NCI-H1105 treated with DMSO at 0.1 percent for 48 hours (cell line): Measurements from ENCODE around the gene ZFC3H1.
"Not testable (repeated sequence)": the region's sequence is repeated elsewhere in the genome, so short reads cannot be mapped to it uniquely, and the experiment has no call there.

ENCODE experiments used
- DNase-seq: peaks from one replicate; lab custom pipeline; 2025; lab: John Stamatoyannopoulos, UW

ZFC3H1 gene, protein sequence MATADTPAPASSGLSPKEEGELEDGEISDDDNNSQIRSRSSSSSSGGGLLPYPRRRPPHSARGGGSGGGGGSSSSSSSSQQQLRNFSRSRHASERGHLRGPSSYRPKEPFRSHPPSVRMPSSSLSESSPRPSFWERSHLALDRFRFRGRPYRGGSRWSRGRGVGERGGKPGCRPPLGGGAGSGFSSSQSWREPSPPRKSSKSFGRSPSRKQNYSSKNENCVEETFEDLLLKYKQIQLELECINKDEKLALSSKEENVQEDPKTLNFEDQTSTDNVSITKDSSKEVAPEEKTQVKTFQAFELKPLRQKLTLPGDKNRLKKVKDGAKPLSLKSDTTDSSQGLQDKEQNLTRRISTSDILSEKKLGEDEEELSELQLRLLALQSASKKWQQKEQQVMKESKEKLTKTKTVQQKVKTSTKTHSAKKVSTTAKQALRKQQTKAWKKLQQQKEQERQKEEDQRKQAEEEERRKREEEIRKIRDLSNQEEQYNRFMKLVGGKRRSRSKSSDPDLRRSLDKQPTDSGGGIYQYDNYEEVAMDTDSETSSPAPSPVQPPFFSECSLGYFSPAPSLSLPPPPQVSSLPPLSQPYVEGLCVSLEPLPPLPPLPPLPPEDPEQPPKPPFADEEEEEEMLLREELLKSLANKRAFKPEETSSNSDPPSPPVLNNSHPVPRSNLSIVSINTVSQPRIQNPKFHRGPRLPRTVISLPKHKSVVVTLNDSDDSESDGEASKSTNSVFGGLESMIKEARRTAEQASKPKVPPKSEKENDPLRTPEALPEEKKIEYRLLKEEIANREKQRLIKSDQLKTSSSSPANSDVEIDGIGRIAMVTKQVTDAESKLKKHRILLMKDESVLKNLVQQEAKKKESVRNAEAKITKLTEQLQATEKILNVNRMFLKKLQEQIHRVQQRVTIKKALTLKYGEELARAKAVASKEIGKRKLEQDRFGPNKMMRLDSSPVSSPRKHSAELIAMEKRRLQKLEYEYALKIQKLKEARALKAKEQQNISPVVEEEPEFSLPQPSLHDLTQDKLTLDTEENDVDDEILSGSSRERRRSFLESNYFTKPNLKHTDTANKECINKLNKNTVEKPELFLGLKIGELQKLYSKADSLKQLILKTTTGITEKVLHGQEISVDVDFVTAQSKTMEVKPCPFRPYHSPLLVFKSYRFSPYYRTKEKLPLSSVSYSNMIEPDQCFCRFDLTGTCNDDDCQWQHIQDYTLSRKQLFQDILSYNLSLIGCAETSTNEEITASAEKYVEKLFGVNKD (N-terminal part only)

DNA sequence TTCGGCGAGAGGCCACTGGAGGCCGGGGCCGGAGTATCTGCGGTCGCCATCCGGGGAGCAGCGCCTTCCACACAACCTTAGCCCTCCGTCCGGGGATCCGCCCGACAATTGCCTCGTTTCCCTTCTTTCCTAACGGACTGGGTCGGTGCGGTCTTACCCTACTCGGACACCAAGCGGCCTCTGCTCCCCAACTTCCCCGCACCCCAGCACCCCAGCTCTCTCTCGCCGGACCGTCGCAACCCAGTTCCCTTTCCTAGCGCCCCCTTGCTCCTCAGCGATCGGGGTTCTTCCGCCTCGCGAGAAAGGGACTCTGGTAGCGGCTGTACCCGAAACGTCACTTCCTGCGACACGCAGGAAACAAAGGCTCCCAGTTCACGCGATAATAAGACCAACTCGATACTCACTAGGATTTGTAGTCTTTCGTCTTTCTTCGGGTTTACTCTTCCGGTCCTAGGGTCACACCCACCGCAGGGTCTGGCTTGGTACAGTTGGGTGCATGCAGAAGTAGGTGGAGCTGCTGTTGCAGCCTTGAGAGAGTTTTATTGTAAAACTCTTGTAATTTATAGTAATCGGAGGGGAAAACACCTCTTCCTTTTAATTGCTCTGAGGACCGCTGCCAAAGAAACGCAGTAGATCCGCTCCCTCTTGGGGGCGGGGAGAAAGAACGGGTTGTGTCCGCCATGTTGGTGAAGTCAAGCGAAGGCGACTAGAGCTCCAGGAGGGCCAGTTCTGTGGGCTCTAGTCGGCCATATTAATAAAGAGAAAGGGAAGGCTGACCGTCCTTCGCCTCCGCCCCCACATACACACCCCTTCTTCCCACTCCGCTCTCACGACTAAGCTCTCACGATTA, at the start of gene ZFC3H1, which contains the start of gene THAP2:
Gene ZFC3H1, minus strand, starts transcription at position 288 of the 850 bp plus-strand sequence. Its CDS starts 238 bp downstream, at position 50.
Gene THAP2, plus strand, starts transcription at position 741 of the 850 bp plus-strand sequence. CDS start 209 bp downstream, outside the sequence.
- DNase-seq: peak; percentile 100

DNA sequence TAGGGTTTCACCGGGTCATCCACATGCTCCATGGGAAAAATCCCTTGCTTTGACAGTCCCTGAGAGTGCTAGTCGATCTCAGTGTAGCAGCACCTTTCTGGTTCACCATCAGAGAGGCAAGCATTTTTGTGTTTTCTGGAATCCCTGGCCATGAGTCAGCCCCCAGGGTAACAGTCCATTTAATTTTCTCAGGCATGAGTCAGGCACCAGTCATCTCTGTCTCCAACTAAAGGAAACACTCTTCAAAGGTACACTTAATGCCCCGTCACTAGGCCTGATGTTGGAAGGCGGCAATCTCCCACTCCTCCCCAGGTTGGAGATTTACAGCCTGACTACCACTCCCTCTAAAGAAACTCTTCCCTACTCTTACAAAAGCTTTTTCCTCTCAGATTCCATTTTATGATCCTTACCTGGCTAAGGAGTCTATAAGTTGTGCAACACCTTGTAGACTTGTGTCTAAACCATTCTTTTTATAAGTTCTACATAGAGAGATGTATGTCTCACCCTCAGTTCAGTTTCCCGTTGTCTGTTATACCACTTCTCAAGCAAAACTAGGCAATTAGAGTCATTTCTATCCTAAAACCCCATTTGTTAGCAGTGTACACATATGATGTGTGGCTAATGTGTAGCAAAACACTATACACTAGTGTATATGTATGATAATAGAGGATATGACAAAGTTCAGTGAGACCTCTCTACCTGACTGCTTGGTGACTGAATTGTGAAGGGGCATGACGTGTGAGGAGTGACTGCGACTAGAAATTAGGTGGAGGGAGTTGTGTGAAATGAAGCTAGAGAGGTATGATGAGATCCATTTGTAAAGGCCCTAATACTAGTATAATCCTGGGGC, 46.9 kb upstream of the ZFC3H1 start:
- DNase-seq: no peak

DNA sequence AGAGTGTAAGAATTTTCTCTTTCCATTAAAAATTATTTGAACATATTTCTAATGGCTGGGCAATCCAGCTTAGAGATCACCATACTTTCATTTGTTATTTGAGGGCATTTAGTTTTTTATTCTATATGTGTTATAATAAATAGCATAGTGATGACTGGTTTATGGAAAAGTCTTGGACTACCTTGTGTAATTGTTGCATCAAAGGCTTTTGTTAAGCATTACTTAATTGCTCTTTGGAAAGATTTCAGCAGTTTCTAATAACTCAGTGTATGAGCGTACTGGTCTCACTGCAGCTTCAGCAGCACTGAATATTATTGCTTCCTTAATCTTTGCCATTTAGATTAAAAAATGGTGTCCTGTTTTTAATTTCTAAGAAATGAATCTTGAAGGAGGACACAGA, 45.0 kb upstream of the ZFC3H1 start:
- no peak for DNase-seq

DNA sequence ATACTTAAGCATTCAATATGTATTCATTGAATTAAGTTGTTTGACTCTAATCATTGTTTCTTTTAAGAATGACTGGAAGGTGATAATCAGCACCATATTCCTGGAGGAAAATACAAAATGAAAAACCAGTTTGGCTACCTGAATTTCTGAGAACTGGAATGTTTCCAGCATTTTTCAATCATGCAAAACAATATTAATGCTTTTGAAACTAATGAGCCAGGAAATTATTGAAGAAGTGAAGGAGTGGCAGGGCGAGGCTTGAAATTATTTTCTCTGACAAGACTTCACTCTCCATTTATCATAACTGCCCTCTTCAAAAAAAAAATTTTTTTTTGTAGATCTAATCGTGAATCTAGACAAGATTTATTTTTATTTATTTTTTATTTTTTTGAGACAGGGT, 41.3 kb upstream of the ZFC3H1 start:
- DNase-seq: peak; percentile 24

DNA sequence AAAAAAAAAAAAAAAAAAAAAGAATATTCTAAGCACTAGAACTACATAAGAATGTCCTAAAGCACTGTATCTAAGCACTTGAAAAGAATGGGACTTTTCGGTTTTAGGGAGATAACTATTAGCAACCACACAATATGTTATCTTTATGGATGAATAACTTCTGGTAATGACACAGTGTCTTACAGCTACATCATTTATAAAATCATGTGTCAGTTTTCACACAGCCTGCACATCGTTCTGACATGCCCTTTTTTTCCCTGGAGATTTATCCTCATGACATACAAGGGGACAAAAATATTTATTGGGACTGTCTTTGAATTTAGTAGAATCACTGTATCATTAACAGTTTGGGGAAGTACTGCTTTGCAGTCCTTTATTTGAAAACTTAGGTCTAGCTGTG, 39.6 kb upstream of the ZFC3H1 start:
- DNase-seq: no peak

GRCh38 chr12:71702590-71702989, 38.9 kb upstream of the ZFC3H1 start:
- no peak for DNase-seq

DNA sequence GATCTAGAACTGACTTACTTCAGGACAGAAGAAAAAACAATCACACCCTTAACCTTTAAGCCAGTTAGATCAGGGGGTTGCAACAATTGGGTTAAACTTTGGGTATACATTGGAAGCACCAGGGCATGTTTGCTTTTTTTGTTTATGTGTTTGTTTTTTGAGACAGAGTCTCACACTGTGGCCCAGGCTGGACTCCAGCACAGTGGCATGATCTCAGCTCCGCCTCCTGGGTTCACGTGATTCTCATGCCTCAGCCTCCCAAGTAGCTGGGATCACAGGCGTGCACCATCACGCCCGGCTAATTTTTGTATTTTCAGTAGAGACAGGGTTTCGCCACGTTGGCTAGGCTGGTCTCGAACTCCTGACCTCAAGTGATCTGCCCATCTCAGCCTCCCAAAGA, 38.5 kb upstream of the ZFC3H1 start:
- not testable (repeated sequence) for DNase-seq

DNA sequence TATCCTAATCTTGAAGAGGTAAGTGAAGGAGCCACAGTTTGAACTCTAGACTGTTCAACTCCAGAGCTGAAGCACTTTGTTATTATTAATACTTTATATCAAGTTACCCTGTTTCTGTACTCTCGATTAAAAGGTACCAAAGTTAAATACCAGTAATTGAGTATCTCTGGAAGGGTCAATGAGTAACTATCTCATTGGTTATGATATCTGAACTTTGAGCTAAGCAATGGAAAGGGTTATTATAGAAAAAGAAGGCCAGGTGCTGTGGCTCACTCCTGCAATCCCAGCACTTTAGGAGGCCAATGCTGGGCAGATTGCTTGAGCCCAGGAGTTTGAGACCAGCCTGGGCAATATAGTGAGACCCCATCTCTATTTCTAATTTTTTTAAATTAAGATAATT, 32.1 kb upstream of the ZFC3H1 start:
- DNase-seq: no peak

- peak; percentile 75 for DNase-seq
Measured at GRCh38 chr12:71694099-71694820, 30.6 kb upstream of the ZFC3H1 start.

- DNase-seq: not testable (repeated sequence)
Measured at GRCh38 chr12:71693651-71694050, 30.0 kb upstream of the ZFC3H1 start.

- no peak for DNase-seq
Measured at GRCh38 chr12:71693126-71693525, 29.5 kb upstream of the ZFC3H1 start.

GRCh38 chr12:71691504-71692129, 28.0 kb upstream of the ZFC3H1 start:
- DNase-seq: peak; percentile 60

GRCh38 chr12:71688961-71689570, 25.4 kb upstream of the ZFC3H1 start:
- no peak for DNase-seq

DNA sequence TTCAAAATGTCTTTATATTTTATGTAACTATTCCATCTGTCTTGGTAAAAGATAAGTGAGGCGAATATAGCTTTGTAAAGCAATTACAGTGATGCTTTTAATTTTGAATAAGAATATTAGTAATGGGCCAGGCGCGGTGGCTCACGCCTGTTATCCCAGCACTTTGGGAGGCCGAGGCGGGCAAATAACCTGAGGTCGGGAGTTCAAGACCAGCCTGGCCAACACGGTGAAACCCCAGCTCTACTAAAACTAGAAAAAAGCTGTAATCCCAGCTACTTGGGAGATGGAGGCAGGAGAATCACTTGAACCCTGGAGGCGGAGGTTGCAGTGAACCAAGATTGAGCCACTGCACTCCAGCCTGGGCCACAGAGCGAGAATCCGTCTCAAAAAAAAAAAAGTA, 23.5 kb upstream of the ZFC3H1 start:
- not testable (repeated sequence) for DNase-seq

DNA sequence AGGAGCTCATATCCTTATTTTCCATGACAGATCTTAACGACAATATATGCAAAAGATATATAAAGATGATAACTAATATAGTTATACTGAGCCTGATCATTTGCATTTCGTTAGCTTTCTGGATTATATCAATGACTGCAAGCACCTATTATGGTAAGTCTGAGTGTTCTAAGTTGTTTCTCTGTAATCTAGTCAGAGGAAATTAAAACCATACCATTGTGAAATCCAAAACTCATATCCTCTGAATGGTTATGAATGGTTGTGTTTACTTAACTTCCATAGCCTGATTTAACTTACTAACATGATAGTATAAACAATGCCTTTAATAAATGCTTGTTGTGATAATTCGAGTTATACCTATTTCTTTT, 23.0 kb upstream of the ZFC3H1 start:
- DNase-seq: peak; percentile 50

GRCh38 chr12:71685914-71686657, 22.4 kb upstream of the ZFC3H1 start, which contains the start of gene TMEM19:
Gene TMEM19, plus strand, starts transcription at chr12:71686082. Its CDS starts 599 bp downstream, at chr12:71686681.
- peak; percentile 86 for DNase-seq

- DNase-seq: no peak
Measured at GRCh38 chr12:71685312-71685906, 21.8 kb upstream of the ZFC3H1 start.
